ENCODE results near the gene PAIP1.
A peak's percentile ranks its signal among the peaks of the same experiment; 100 is the strongest.
"Not testable (repeated sequence)": the region's sequence is repeated elsewhere in the genome, so short reads cannot be mapped to it uniquely, and the experiment has no call there.

PAIP1 gene

DNA sequence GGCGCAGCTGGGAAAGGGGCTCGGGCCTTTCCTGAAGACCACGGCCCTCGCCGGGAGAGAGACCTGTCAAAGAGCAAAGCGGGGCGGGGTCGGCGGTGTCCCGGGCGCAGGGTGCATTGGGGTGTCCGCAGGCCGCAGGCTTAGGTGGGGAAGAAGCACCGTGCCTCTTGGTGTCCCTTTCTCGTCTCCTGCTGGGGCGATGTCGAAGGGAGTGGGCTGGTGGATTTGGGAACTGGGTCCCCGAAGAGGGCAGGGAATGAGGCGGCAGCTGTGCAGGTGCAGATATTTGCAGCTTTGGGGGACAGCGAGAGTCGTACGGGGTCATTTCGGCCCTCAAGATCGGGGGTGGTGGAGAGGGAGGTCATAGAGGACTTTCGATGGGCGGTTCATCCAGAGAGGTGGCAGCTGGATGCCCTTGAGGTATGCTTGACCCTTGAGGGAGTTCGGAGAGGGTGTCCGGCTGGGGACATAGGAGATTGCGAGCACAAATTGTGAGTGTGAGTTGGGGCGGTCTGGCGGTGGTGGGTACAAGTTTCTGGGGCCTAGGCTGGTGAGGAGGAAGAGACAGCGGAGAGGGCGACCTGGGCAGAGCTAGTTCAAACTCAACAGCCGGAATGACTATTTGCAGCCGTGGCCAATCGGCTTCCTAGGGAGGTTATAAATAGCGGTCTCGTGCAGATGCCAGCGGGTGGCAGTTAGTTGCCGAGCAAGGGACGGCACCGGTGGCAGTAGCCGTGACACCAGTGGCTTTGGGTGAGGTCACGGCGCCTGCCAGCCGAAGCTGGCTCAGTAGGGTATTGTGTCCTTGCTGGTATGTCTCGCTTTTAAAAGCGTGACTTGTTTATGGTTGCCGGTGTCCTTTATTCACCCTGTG is 46.7 kb upstream of the PAIP1 start:
- no peaks in the 10 kb centered on the region for H3F3A ChIP-seq (ENCODE audit: low read depth)
- H3K9me2 ChIP-seq (replicated peaks; ENCODE audit: low read depth, low read length): no peaks in the 10 kb centered on the region
- peak overlapping the region; percentile 97 for H3K9ac ChIP-seq (ENCODE audit: low read depth, low read length, poor library complexity, severe bottlenecking)
- peak overlapping the region; percentile 84 for H3K4me2 ChIP-seq (ENCODE audit: low read depth, low read length, poor library complexity, severe bottlenecking)
- H3K4me3 ChIP-seq (ENCODE audit: low read length, poor library complexity, severe bottlenecking): peak overlapping the region; percentile 93
- peak overlapping the region; percentile 98 for H2AFZ ChIP-seq (ENCODE audit: low read length)
- no peaks in the 10 kb centered on the region for H3K9me3 ChIP-seq (ENCODE audit: insufficient read depth, low read depth, low read length)
- H3K4me1 ChIP-seq (ENCODE audit: insufficient read depth, low read length, poor library complexity, severe bottlenecking): peaks cover 57% of the 10 kb centered on the region
- peaks cover 12% of the 10 kb centered on the region for H4K20me1 ChIP-seq (ENCODE audit: insufficient read depth, low read length, poor library complexity, severe bottlenecking)
- TF ChIP-seq, protein P1, sequence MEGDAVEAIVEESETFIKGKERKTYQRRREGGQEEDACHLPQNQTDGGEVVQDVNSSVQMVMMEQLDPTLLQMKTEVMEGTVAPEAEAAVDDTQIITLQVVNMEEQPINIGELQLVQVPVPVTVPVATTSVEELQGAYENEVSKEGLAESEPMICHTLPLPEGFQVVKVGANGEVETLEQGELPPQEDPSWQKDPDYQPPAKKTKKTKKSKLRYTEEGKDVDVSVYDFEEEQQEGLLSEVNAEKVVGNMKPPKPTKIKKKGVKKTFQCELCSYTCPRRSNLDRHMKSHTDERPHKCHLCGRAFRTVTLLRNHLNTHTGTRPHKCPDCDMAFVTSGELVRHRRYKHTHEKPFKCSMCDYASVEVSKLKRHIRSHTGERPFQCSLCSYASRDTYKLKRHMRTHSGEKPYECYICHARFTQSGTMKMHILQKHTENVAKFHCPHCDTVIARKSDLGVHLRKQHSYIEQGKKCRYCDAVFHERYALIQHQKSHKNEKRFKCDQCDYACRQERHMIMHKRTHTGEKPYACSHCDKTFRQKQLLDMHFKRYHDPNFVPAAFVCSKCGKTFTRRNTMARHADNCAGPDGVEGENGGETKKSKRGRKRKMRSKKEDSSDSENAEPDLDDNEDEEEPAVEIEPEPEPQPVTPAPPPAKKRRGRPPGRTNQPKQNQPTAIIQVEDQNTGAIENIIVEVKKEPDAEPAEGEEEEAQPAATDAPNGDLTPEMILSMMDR (conservative IDR thresholded peaks at IDR 0.05; ENCODE audit: low read length): no peak
- no peak for TF ChIP-seq EZH2phosphoT487 (IDR thresholded peaks at IDR 0.05; ENCODE audit: borderline replicate concordance)
- no peaks in the 10 kb centered on the region for H3K27me3 ChIP-seq (ENCODE audit: insufficient read depth, low read length, poor library complexity, severe bottlenecking)
- peaks cover 90% of the 10 kb centered on the region for H3K79me2 ChIP-seq (ENCODE audit: insufficient read depth, low read length)
- H3K36me3 ChIP-seq (ENCODE audit: insufficient read depth, low read length): no peaks in the 10 kb centered on the region

DNA sequence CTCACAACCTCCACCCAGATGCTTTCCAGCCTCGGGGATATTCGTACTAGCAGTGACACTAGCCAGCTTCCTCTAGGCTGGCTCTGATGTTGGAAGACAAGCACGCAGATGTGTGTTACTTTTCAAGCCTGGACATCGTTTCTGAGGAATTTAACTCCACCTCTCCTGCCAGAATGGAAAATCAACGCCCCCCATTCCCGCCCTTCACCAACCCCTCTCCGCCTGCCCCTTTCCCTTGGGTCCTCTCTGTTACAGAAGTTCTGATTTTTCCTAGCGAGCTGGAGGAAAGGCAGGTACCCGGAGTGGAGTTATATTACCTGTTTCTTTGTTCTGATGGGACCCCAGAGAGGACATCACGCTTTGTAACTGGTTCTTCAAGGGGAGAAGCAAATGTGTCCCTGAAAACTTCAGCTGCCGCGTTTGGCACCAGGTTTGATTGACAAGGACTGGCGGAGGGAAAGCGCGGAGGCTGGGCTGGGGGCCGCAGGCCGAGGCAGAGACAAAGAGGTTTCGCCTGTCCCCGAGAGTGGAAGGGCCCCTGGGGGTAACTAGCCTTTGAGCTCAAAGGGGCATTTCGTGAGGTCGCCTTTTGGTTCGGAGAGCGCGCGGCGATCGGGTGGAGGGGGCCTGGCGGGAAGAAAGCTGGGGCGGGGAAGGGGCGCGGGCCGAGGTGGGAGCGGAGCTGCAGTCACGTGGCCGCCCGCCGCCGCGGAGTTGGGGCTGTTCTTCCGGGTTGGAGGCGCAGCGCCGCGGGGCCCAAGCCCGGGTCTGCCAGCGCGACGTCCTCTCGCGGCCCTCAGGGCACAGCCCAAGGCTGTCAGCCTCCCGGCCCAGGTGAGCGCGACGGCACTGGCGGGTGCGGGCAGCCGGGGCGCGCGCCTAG is 45.8 kb upstream of the PAIP1 start, which contains the start of gene NNT:
NNT (plus strand) TSS at position 720 of the 883 bp plus-strand sequence. CDS start 6,016 bp downstream, outside the sequence.
- Histone ChIP-seq H3K4me3 (ENCODE audit: low read length, poor library complexity, severe bottlenecking) (peak within 1 kb of the TSS; percentile 93), H3F3A (ENCODE audit: low read depth) (no peaks in the 10 kb centered on the region), H3K27me3 (ENCODE audit: insufficient read depth, low read length, poor library complexity, severe bottlenecking) (no peaks in the 10 kb centered on the region), H3K9ac (ENCODE audit: low read depth, low read length, poor library complexity, severe bottlenecking) (peak within 1 kb of the TSS; percentile 97), H3K79me2 (ENCODE audit: insufficient read depth, low read length) (peaks cover 86% of the 10 kb centered on the region), H3K36me3 (ENCODE audit: insufficient read depth, low read length) (no peaks in the 10 kb centered on the region), H3K4me1 (ENCODE audit: insufficient read depth, low read length, poor library complexity, severe bottlenecking) (peaks cover 53% of the 10 kb centered on the region), H4K20me1 (ENCODE audit: insufficient read depth, low read length, poor library complexity, severe bottlenecking) (peaks cover 12% of the 10 kb centered on the region), H3K4me2 (ENCODE audit: low read depth, low read length, poor library complexity, severe bottlenecking) (peak within 1 kb of the TSS; percentile 84), H3K9me2 (replicated peaks; ENCODE audit: low read depth, low read length) (no peaks in the 10 kb centered on the region), H2AFZ (ENCODE audit: low read length) (peak within 1 kb of the TSS; percentile 98), H3K9me3 (ENCODE audit: insufficient read depth, low read depth, low read length) (no peaks in the 10 kb centered on the region)
- TF ChIP-seq, protein P1 (conservative IDR thresholded peaks at IDR 0.05; ENCODE audit: low read length): no peak
- TF ChIP-seq EZH2phosphoT487 (IDR thresholded peaks at IDR 0.05; ENCODE audit: borderline replicate concordance): no peak

DNA sequence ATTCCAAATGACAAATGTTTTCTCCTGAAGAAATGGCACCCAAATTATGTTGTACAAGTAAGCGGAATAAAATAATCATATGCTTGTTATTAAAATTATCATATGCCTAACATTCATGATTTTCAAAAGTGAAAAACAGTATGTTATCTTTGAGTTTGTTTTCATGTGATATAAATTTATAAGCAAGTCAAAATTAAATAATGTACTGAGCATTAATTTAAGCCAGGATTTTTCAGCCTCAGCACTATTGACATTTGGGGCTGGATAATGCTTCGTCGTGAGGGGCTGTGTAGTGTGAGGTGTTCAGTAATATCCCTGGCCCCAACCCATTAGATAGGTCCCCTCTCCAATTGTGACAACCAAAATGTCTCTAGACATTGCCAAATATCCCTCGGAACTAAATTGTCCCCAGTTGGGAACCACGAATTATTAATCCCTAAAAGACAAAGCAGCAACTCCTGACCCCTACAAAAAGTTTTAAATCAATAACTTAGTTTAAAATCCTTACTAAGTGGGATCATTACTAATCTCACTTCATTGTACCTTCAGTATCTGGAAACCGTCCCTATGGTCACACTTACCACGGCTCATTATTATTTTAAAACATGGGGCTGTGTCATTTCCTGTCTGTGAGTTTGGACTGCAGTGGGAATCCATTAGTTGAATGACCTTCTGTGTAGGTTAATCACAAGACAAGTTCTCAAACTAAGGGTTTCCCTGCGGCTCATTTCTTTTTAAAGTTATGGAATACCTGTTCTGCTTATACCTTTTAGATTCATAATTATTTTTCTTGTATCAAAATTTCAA is 44.8 kb upstream of the PAIP1 start:
- no peaks in the 10 kb centered on the region for H3K27me3 ChIP-seq (ENCODE audit: insufficient read depth, low read length, poor library complexity, severe bottlenecking)
- H3K9me3 ChIP-seq (ENCODE audit: insufficient read depth, low read depth, low read length): no peaks in the 10 kb centered on the region
- H3K36me3 ChIP-seq (ENCODE audit: insufficient read depth, low read length): no peaks in the 10 kb centered on the region
- peak overlapping the region; percentile 93 for H3K4me3 ChIP-seq (ENCODE audit: low read length, poor library complexity, severe bottlenecking)
- H3K4me2 ChIP-seq (ENCODE audit: low read depth, low read length, poor library complexity, severe bottlenecking): peak overlapping the region; percentile 84
- H3K9me2 ChIP-seq (replicated peaks; ENCODE audit: low read depth, low read length): no peaks in the 10 kb centered on the region
- peaks cover 78% of the 10 kb centered on the region for H3K79me2 ChIP-seq (ENCODE audit: insufficient read depth, low read length)
- H2AFZ ChIP-seq (ENCODE audit: low read length): peak overlapping the region; percentile 98; the same call in 1 of the 2 replicates
- peaks cover 45% of the 10 kb centered on the region for H3K4me1 ChIP-seq (ENCODE audit: insufficient read depth, low read length, poor library complexity, severe bottlenecking)
- TF ChIP-seq, protein P1 (conservative IDR thresholded peaks at IDR 0.05; ENCODE audit: low read length): no peak
- TF ChIP-seq EZH2phosphoT487 (IDR thresholded peaks at IDR 0.05; ENCODE audit: borderline replicate concordance): no peak
- peak overlapping the region; percentile 97 for H3K9ac ChIP-seq (ENCODE audit: low read depth, low read length, poor library complexity, severe bottlenecking)
- peaks cover 11% of the 10 kb centered on the region for H4K20me1 ChIP-seq (ENCODE audit: insufficient read depth, low read length, poor library complexity, severe bottlenecking)
- no peaks in the 10 kb centered on the region for H3F3A ChIP-seq (ENCODE audit: low read depth)

DNA sequence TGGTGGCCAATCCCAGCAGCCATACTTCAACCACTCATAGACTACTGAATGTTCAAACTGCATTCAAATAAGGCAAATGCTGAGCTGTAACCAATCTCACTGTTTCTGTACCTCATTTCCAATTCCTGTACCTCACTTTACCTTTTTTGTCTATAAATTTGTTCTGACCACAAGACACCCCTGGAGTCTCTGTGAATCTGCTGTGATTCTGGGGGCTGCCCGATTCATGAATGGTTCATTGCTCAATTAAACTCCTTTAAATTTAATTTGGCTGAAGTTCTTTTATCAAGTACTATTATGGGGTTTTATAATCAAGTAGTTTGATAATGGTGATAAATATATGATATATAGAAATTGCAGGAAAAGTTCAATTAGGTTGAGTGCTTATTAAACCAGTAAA is 42.0 kb upstream of the PAIP1 start:
- H3K36me3 ChIP-seq (ENCODE audit: insufficient read depth, low read length); H2AFZ ChIP-seq (ENCODE audit: low read length); H3F3A ChIP-seq (ENCODE audit: low read depth); H4K20me1 ChIP-seq (ENCODE audit: insufficient read depth, low read length, poor library complexity, severe bottlenecking); H3K9me3 ChIP-seq (ENCODE audit: insufficient read depth, low read depth, low read length); H3K9me2 ChIP-seq (replicated peaks; ENCODE audit: low read depth, low read length); H3K4me3 ChIP-seq (ENCODE audit: low read length, poor library complexity, severe bottlenecking); H3K27me3 ChIP-seq (ENCODE audit: insufficient read depth, low read length, poor library complexity, severe bottlenecking); H3K9ac ChIP-seq (ENCODE audit: low read depth, low read length, poor library complexity, severe bottlenecking): not testable (repeated sequence)
- peak overlapping the region; percentile 84 for H3K4me2 ChIP-seq (ENCODE audit: low read depth, low read length, poor library complexity, severe bottlenecking)
- peaks cover 23% of the 10 kb centered on the region for H3K4me1 ChIP-seq (ENCODE audit: insufficient read depth, low read length, poor library complexity, severe bottlenecking)
- peaks cover 51% of the 10 kb centered on the region for H3K79me2 ChIP-seq (ENCODE audit: insufficient read depth, low read length)
